ENCODE results near the gene CCNI.
"Not testable (repeated sequence)": the region's sequence is repeated elsewhere in the genome, so short reads cannot be mapped to it uniquely, and the experiment has no call there.

The CCNI gene

GRCh38 chr4:77084019-77084639 lies 8.3 kb upstream of the CCNI start:
- DNase-seq (ENCODE audit: low read depth, low spot score) = no peak
- no peak overlapping the region for H3K27ac ChIP-seq

- no peak for DNase-seq (ENCODE audit: low read depth, low spot score)
- H3K27ac ChIP-seq = no peak overlapping the region
Measured at GRCh38 chr4:77082886-77083608, 7.3 kb upstream of the CCNI start.

DNA sequence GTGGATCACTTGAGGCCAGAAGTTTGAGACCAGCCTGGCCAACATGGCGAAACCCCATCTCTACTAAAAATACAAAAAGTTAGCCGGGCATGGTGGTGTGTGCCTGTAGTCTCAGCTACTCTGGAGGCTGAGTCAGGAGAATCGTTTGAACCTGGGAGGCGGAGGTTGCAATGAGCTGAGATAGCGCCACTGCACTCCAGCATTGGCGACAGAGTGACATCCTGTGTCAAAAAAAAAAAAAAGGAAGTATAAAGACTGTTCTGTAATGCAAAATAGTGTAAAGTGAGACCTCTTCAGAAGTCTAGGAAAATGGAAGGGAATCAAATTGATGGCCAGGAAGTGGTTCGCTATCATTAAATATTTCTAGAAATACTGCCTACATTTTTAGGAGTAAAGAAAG lies 5.0 kb upstream of the CCNI start:
- DNase-seq (ENCODE audit: low read depth, low spot score); H3K27ac ChIP-seq: not testable (repeated sequence)

- DNase-seq (ENCODE audit: low read depth, low spot score) = no peak
- no peak overlapping the region for H3K27ac ChIP-seq
Measured at GRCh38 chr4:77079281-77079680, 3.5 kb upstream of the CCNI start.

DNA sequence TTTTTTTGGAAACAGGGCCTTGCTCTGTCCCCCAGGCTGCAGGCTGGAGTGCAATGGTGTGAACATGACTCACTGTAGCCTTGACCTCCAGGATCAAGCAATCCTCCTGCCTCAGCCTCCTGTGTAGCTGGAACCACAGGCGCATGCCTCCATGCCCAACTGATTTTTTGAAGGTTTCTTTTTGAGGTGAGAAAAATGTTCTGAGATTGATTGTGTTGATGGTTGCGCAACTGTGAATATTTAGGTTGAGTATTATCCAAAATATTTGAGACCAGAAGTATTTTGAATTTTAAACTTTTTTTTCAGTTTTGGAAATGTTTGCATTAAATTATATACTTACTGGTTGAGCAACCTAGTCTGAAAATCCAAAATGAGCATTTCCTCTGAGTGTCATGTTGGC lies 2.6 kb upstream of the CCNI start:
- no peak overlapping the region for H3K27ac ChIP-seq
- DNase-seq (ENCODE audit: low read depth, low spot score) = no peak

- H3K27ac ChIP-seq = peak overlapping the region; percentile 95
- DNase-seq (ENCODE audit: low read depth, low spot score) = no peak
Measured at GRCh38 chr4:77076889-77077635, 1.3 kb upstream of the CCNI start.

- H3K27ac ChIP-seq = peak overlapping the region; percentile 95
- no peak for DNase-seq (ENCODE audit: low read depth, low spot score)
Measured at GRCh38 chr4:77074981-77075855, 571 bp downstream of the CCNI start.

DNA sequence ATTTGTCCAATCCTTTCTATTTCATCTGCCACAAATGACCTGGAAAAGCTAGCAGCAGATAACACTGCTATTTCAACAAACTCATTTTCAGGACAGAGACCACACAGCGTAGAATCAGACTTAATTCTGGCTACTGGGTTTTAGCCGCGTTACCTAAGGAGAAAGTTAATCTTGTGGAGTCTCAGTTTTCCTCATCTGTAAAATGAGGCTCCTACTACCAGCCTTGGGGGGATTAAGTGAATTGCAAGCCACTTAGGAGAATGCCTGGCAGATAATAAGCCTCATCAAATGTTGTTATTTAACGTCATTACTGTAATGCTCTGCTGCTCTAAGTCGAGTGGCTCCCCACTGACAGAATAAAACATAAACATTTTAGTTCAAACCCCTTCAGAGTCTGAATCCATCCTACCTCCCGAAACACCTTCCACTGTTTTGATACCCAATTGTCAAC lies 1.4 kb downstream of the CCNI start:
- DNase-seq (ENCODE audit: low read depth, low spot score) = no peak
- H3K27ac ChIP-seq = peak overlapping the region; percentile 95

- DNase-seq (ENCODE audit: low read depth, low spot score) = no peak
- H3K27ac ChIP-seq = peak overlapping the region; percentile 95
Measured at GRCh38 chr4:77073981-77074380, 1.8 kb downstream of the CCNI start.

DNA sequence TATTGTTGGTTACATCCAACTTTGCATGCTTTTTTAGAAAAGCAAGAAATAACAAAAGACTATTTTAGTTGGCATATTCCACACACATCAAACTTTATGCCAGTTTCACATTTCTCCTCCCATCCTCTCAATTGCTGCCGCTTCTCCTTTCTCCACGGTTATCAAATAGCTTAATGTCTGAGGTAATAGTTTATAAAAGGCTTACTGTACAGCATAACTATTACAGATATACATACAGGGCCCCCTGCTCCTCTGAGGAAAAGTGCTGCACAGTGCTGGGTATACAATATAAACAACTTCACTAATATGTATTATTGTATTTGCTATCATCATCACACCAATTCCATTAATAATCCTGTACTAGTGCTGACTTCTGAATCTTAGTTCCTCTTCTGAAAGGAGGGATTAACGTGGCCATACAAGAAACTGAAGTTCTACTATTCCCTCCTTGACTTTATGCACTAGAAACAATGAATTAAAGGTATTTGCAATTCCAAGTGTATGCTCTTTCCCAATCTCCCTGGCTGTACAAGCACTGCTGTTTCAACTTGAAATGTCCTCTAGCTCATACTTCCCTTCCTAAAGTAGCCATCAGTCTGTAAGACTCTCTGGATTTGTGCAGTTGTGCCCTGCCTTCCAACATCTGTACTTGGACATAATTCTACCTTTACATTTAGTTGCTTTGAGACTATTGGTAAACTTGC lies 2.5 kb downstream of the CCNI start:
- DNase-seq (ENCODE audit: low read depth, low spot score) = no peak
- H3K27ac ChIP-seq = peak overlapping the region; percentile 95

- H3K27ac ChIP-seq = peak overlapping the region; percentile 95
- DNase-seq (ENCODE audit: low read depth, low spot score) = peak; percentile 73
Measured at GRCh38 chr4:77072195-77072753, 3.5 kb downstream of the CCNI start.

DNA sequence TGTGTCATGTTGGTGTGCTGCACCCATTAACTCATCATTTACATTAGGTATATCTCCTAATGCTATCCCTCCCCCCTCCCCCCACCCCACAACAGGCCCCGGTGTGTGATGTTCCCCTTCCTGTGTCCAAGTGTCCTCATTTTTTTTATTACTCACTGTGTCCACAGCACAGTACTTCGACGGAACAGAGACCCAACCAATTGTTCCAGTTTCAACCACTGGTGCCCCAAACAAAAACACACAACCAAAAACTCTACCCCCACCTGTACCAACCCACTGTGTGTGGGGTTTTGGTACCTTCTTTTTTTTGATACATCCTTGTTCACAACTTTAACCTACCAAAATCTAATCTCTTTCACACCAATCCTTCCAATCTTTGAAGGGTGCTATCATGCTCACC lies 6.3 kb downstream of the CCNI start:
- not testable (repeated sequence) for DNase-seq (ENCODE audit: low read depth, low spot score)
- H3K27ac ChIP-seq = peak overlapping the region; percentile 3

- H3K27ac ChIP-seq = peak overlapping the region; percentile 3
- DNase-seq (ENCODE audit: low read depth, low spot score) = no peak
Measured at GRCh38 chr4:77065382-77065781, 10.4 kb downstream of the CCNI start.

GRCh38 chr4:77062856-77063255 lies 12.9 kb downstream of the CCNI start:
- DNase-seq (ENCODE audit: low read depth, low spot score) = no peak
- no peak overlapping the region for H3K27ac ChIP-seq

DNA sequence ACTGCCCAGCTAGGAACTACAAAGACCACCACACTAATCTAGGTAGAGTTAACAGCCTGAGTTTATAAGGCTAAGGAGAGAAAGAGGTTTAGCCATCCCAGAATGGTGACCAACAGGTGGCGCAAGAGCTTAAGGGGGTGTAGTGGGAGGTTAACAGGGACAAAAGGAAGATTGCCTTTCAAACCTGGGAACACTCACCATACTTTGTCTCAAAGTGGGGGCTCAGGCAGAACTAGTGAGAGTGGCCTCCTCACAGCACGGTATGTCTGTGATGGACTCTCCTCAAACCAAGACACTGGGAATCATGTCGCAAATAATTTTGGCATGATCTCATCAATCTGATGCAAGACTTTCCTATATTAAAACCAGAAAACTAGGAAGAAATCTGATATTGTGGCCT lies 23.4 kb downstream of the CCNI start:
- no peak for DNase-seq (ENCODE audit: low read depth, low spot score)
- peak overlapping the region; percentile 76 for H3K27ac ChIP-seq

DNA sequence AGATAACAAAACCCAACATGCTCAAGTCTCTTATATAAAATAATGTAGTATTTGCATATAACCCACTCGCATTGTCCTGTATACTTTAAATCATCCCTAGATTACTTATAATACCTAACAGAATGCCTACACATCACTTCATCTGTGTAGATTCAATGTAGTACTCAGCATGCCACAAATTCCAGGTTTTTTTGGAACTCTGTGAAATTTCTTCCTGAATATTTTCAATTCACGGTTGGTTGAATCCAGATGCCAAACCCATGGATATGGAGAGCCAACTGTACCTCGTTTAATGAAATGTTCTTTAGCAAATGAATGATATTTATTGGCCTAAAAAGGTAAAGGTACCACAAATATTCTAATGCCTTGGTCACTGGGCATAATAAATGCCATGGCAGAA lies 24.8 kb downstream of the CCNI start:
- H3K27ac ChIP-seq = peak overlapping the region; percentile 76
- DNase-seq (ENCODE audit: low read depth, low spot score) = no peak

- H3K27ac ChIP-seq = peak overlapping the region; percentile 4
- no peak for DNase-seq (ENCODE audit: low read depth, low spot score)
Measured at GRCh38 chr4:77047037-77047436, 28.8 kb downstream of the CCNI start.

DNA sequence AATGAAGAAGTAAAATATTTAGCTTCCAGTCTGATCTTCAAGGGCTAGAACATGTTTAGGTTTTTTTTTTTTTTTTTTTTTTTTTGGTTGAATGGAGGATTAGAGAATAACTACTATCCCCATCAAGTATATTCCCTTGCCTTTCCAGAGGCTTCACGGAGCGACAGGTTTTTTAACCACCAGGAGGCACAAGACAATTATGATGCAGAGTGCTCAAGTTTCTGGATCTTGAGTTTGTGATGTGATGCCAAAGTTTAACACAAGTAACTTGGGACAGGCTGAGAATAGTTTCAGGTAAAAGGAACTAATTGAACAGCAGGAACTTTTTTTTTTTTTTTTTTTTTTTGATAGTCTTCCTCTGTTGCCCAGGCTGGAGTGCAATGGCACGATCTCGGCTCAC lies 30.3 kb downstream of the CCNI start:
- peak overlapping the region; percentile 2 for H3K27ac ChIP-seq
- no peak for DNase-seq (ENCODE audit: low read depth, low spot score)

DNA sequence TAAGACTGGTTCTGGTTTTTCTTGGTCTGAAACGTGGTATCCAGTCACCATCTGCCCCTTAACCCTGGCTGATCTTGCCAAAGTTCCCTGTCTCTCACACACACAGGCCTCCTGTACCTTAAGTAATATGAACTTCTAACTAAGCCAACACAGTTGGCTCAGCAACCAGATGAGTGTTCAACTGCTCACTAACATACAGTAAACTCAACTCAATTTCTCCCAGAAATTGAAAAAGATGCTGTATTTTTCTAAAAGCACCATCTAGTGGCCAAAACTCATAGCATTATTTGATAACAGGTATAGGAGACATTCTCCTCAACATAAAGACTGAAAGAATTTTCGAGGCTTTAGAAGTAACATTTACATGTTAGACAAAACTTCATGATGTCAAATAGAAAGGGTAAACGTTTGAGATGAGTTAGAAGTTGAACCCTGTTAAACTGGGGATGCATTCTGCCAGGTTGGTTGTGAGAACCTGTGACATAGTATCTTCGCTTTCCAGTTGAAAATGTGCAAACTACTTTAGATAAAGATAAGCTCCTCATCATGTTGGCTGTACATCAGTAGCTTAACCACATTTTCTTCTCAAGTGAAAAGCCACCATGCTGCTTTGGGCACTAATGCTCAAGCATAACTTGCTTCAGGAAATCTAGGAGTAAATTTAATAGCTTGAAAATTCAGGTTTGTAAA lies 31.2 kb downstream of the CCNI start:
- no peak for DNase-seq (ENCODE audit: low read depth, low spot score)
- H3K27ac ChIP-seq = peak overlapping the region; percentile 2

Data from epithelial cell of prostate (primary cell).